Neuron (in vitro differentiated cells): Measurements from ENCODE around the gene VAV3.

Experiments
- H2AFZ ChIP-seq: one replicate; pipeline ENCODE4 v1.6.1; 2013; ENCODE audit warnings: low read depth, mild to moderate bottlenecking, inconsistent platforms, low read length, moderate library complexity
- H3K27me3 ChIP-seq: one replicate; pipeline ENCODE4 v1.6.1; 2013; ENCODE audit warnings: low read length; ENCODE audit not compliant: insufficient read depth
- H3K36me3 ChIP-seq: one replicate; pipeline ENCODE4 v1.6.1; 2013; ENCODE audit warnings: low read length; ENCODE audit not compliant: insufficient read depth
- H3K4me1 ChIP-seq: one replicate; pipeline ENCODE4 v1.6.1; 2013; ENCODE audit warnings: low read length; ENCODE audit not compliant: insufficient read depth
- H3K4me3 ChIP-seq: 2 replicates; pipeline ENCODE4 v1.5.1; 2013; ENCODE audit warnings: mild to moderate bottlenecking, low read length, moderate library complexity
- H3K9me3 ChIP-seq: one replicate; pipeline ENCODE4 v1.6.1; 2013; ENCODE audit warnings: low read length

VAV3 gene

DNA sequence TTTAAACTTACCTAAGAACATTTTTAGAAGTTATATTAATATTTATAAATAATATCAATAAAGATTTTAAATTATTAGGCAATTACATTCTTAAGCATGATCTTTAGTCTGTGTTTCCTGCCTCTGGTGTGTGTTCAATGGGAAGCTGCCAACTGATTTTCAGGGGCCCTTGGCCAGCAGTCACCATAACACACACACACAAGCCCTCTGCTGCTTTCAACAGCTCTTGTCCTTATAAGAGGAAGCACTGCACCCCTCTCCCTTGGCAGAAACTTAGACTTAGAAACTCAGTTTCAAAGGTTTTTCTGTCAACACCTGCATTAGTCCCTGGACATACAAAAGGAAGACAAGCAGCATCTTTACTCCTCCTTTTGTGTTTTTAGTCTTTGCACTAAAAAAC lies 81.4 kb downstream of the VAV3 start:
- Histone ChIP-seq H3K9me3 (no peaks in the 10 kb centered on the region), H3K4me1 (no peaks in the 10 kb centered on the region), H3K4me3 (no peak overlapping the region), H3K27me3 (no peaks in the 10 kb centered on the region), H2AFZ (no peak overlapping the region), H3K36me3 (no peaks in the 10 kb centered on the region)

DNA sequence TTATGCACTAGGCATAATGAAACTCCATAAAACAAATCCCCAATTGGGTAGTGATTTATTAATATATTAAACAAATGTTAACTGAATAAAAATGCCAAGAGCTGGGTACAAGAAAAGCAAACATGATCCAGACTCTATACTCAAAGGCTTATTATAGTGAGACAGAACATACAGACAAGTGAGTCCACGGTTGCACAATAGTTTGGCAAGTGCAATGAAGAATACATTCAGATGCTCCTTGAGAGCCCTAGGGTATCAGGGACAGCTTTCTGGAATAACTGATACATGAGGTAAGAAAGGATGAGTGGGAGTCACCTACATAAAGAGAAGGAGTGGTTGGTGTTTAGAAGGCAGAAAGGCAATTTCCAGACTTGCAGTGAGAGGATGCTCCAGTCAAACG lies 85.1 kb downstream of the VAV3 start:
- H3K27me3 ChIP-seq = no peaks in the 10 kb centered on the region
- no peaks in the 10 kb centered on the region for H3K36me3 ChIP-seq
- H3K4me1 ChIP-seq = no peaks in the 10 kb centered on the region
- no peaks in the 10 kb centered on the region for H3K9me3 ChIP-seq
- no peak overlapping the region for H3K4me3 ChIP-seq
- no peak overlapping the region for H2AFZ ChIP-seq

GRCh38 chr1:107879346-107879745 lies 85.6 kb downstream of the VAV3 start:
- no peaks in the 10 kb centered on the region for H3K9me3 ChIP-seq
- H3K27me3 ChIP-seq = no peaks in the 10 kb centered on the region
- H3K4me3 ChIP-seq = no peak overlapping the region
- no peaks in the 10 kb centered on the region for H3K36me3 ChIP-seq
- H3K4me1 ChIP-seq = no peaks in the 10 kb centered on the region
- H2AFZ ChIP-seq = no peak overlapping the region

GRCh38 chr1:107877745-107878144 lies 87.2 kb downstream of the VAV3 start:
- Histone ChIP-seq H2AFZ (no peak overlapping the region), H3K4me1 (no peaks in the 10 kb centered on the region), H3K4me3 (no peak overlapping the region), H3K36me3 (no peaks in the 10 kb centered on the region), H3K9me3 (no peaks in the 10 kb centered on the region), H3K27me3 (no peaks in the 10 kb centered on the region)

GRCh38 chr1:107877092-107877491 lies 87.9 kb downstream of the VAV3 start:
- H3K9me3 ChIP-seq = no peaks in the 10 kb centered on the region
- no peaks in the 10 kb centered on the region for H3K4me1 ChIP-seq
- H3K27me3 ChIP-seq = no peaks in the 10 kb centered on the region
- H3K36me3 ChIP-seq = no peaks in the 10 kb centered on the region
- H3K4me3 ChIP-seq = no peak overlapping the region
- no peak overlapping the region for H2AFZ ChIP-seq

- no peaks in the 10 kb centered on the region for H3K4me1 ChIP-seq
- no peaks in the 10 kb centered on the region for H3K36me3 ChIP-seq
- H3K27me3 ChIP-seq = no peaks in the 10 kb centered on the region
- H3K4me3 ChIP-seq = no peak overlapping the region
- no peaks in the 10 kb centered on the region for H3K9me3 ChIP-seq
- no peak overlapping the region for H2AFZ ChIP-seq
These were observed 89.3 kb downstream of the VAV3 start for GRCh38 chr1:107875689-107876088.

DNA sequence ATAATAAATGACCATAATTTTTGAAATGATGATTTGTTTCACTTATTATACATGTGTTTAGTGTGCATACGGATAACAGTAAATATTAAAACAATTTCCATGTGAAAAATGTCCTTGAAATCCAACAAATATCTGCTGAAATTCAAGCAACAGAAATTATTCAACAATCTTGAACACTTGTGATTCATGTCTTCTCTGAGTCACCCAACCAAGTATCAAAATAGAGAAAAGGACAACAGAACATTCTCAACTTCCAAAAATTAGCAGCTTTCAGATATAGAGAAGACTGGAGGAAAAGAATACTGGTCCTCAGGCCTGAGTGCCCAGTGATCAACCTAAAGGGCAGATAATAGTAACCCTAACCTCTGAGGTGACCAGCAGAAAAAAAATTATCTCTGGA lies 90.8 kb downstream of the VAV3 start:
- no peaks in the 10 kb centered on the region for H3K9me3 ChIP-seq
- no peaks in the 10 kb centered on the region for H3K36me3 ChIP-seq
- no peaks in the 10 kb centered on the region for H3K27me3 ChIP-seq
- no peak overlapping the region for H3K4me3 ChIP-seq
- no peaks in the 10 kb centered on the region for H3K4me1 ChIP-seq
- H2AFZ ChIP-seq = no peak overlapping the region

- no peak overlapping the region for H3K4me3 ChIP-seq
- no peaks in the 10 kb centered on the region for H3K9me3 ChIP-seq
- H3K4me1 ChIP-seq = no peaks in the 10 kb centered on the region
- H3K36me3 ChIP-seq = no peaks in the 10 kb centered on the region
- H2AFZ ChIP-seq = no peak overlapping the region
- no peaks in the 10 kb centered on the region for H3K27me3 ChIP-seq
These were observed 93.1 kb downstream of the VAV3 start for GRCh38 chr1:107871687-107872395.

- Histone ChIP-seq H2AFZ (no peak overlapping the region), H3K4me1 (no peaks in the 10 kb centered on the region), H3K36me3 (no peaks in the 10 kb centered on the region), H3K4me3 (no peak overlapping the region), H3K9me3 (no peaks in the 10 kb centered on the region), H3K27me3 (no peaks in the 10 kb centered on the region)
These were observed 93.7 kb downstream of the VAV3 start for GRCh38 chr1:107871259-107871658.

DNA sequence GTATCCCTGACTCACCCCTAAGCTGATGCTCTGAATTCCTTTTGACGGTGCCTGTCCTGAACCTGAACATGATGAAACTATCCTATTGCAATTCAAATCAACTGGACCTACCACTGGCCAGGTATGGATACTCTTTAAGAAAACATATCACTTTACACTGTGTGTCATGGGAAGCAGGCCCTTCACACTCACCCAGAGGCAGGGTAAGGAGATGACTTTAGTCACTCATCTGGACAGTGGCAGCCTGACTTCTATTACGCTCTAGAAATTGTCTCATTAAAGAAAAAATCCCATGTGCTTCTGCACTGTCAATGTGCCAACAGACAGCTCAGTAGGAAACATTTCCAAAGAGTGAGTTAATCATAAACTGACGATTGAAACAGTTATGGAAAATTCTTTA lies 94.3 kb downstream of the VAV3 start:
- Histone ChIP-seq H3K36me3 (no peaks in the 10 kb centered on the region), H3K9me3 (no peaks in the 10 kb centered on the region), H3K4me1 (no peaks in the 10 kb centered on the region), H3K4me3 (no peak overlapping the region), H2AFZ (no peak overlapping the region), H3K27me3 (no peaks in the 10 kb centered on the region)

- Histone ChIP-seq H3K36me3 (no peaks in the 10 kb centered on the region), H3K4me3 (no peak overlapping the region), H3K27me3 (no peaks in the 10 kb centered on the region)
These were observed 97.1 kb downstream of the VAV3 start for GRCh38 chr1:107867897-107868296.

DNA sequence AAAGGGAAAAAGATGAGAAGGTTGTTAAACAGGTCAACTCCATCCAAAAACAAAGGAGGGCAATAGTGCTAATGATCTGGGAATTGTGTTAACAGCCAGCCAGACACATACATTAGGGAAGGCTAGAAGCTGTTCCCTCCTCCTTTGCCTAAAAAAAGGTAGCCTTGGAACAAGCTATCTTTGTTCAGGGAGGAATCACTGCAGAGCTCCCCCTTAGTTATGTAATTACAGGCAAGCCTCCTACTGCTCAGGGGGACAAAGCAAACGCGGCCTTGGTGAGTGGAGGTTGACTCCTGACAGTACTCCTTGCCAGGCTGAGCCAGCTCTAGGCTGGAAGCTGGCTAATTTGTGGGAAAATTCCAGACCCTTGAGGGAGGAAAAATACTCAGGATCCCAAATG lies 97.6 kb downstream of the VAV3 start:
- Histone ChIP-seq H3K9me3 (no peaks in the 10 kb centered on the region), H3K4me1 (no peaks in the 10 kb centered on the region), H3K4me3 (no peak overlapping the region), H2AFZ (no peak overlapping the region), H3K36me3 (no peaks in the 10 kb centered on the region), H3K27me3 (no peaks in the 10 kb centered on the region)

More at GRCh38 chr1:107867897-107868296, 97.1 kb downstream of the VAV3 start:
- Histone ChIP-seq H3K4me1 (no peaks in the 10 kb centered on the region), H2AFZ (no peak overlapping the region), H3K9me3 (no peaks in the 10 kb centered on the region)

DNA sequence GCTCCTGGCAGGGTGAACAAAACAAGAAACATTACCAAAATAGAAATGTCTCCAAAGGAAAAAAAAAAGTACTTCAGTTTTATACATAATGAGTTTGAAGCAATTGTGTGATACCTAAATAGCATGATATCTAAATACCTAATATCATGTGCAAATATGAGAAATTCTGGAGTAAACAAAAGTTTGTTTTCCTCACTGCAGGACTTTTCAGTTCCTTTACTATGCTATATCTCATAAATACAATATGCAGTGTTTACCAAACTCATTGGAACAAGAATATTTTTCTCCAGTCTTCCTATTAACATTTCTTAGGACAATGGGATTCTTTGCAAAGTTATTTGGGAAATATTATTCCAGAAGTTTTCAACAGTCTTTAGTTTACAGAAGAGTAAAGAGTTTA lies 98.1 kb downstream of the VAV3 start:
- no peaks in the 10 kb centered on the region for H3K9me3 ChIP-seq
- H3K27me3 ChIP-seq = no peaks in the 10 kb centered on the region
- no peaks in the 10 kb centered on the region for H3K4me1 ChIP-seq
- no peaks in the 10 kb centered on the region for H3K36me3 ChIP-seq
- H2AFZ ChIP-seq = no peak overlapping the region
- no peak overlapping the region for H3K4me3 ChIP-seq

DNA sequence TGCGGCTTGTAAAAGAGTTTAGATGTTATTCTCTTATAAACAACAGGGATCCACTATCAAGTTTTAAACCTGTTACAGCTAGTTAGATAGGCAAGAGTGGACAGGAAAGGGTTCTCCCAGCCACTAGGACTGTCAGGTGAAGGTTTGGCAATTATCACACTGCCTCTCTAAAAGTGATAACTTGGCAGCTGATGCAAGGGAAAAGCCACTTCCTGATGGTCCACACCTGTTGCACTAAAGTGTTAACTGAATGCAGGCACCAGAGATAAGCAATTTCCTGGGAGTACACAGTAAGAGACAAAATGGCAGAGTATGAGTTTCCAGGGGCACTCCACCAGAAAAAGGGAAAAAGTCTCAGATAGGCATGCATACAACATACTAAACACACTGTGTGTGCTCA lies 99.4 kb downstream of the VAV3 start:
- no peak overlapping the region for H2AFZ ChIP-seq
- no peaks in the 10 kb centered on the region for H3K27me3 ChIP-seq
- no peaks in the 10 kb centered on the region for H3K4me1 ChIP-seq
- no peak overlapping the region for H3K4me3 ChIP-seq
- H3K36me3 ChIP-seq = no peaks in the 10 kb centered on the region
- H3K9me3 ChIP-seq = no peaks in the 10 kb centered on the region
